Measurements from ENCODE around the gene MAP2K1. TPM values are rescaled to one million over a fixed set of nuclear protein-coding genes. Genes with fewer than 3 reads are reported as not detected.

The MAP2K1 gene
- total and polyA plus RNA-seq, 3 experiments from 2014 or later = 45.3 to 72.2 (median 69.2) TPM

DNA sequence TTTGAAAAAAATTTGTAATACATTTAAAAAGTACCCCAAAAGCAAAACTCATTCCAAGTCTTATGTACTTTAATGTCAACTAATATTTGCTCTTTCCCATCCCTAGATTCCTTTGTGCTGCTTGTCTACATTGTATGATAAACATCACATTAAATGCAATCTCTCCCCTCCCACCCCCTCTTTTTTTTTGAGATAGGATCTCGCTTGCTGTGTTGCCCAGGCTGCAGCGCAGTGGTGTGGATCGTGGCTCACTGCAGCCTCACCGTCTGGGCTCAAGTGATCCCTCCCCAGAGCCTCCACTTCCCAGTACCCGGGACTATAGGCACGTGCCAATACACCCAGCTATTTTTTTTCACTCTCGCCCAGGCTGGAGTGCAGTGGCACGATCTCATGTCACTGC lies 12.6 kb downstream of the MAP2K1 start:
- POLR2A ChIA-PET = interaction anchor here (0.5 kb wide), 1 partner anchor 43 kb away, joined by 3 read pairs; the partner anchor contains the start of gene TIPIN
- no peak overlapping the region for H3K4me3 Mint-ChIP-seq

DNA sequence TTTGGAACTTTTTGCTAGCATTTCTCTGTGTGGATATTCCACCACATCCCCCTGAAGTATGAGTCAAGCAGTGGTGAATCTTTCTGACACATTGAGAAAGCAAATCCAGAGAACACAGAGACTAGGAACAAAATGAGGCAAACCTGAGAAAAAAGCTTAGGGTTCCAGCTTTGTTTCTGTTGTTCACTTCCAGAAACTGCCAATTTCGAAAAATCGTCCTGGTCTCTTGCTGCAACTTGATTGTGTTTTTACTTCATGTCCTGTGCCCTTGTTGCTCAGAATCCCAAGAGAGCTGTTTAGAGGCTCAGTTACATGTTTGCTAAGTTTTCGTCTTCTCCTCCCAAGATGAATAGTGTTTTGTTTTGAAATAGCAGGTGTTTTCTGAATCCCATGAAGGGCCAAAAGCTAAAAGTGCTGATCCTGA lies 13.7 kb downstream of the MAP2K1 start:
- H3K27ac Mint-ChIP-seq = peak overlapping the region in 2 of 8 donors; percentile 13 to 45
- H3K27me3 Mint-ChIP-seq = no peaks in the 10 kb centered on the region
- Histone ChIP-seq H3K4me3 (ENCODE audit: low read length) (no peak overlapping the region), H3K27ac (ENCODE audit: low read depth, low read length) (no peak overlapping the region), H3K4me1 (ENCODE audit: insufficient read depth, low read length) (peaks cover 60% of the 10 kb centered on the region), H3K27me3 (ENCODE audit: insufficient read depth, low read length, poor library complexity, severe bottlenecking) (no peaks in the 10 kb centered on the region), H3K36me3 (ENCODE audit: insufficient read depth, low read length) (no peaks in the 10 kb centered on the region), H3K9me3 (ENCODE audit: low read length) (no peaks in the 10 kb centered on the region)
- CTCF ChIA-PET = interaction anchor here (0.6 to 1.2 kb wide), 2 partner anchors 14 to 98 kb away, joined by 3 to 4 read pairs; partner anchors contain the start of gene MAP2K1
- no peaks in the 10 kb centered on the region for H3K9me3 Mint-ChIP-seq
- DNase-seq = no peak
- H3K4me1 Mint-ChIP-seq = peaks cover 53 to 77% (median 65%) of the 10 kb centered on the region in 3 donors
- peaks cover 0 to 32% (median 3%) of the 10 kb centered on the region in 3 donors for H3K36me3 Mint-ChIP-seq
- no peak overlapping the region for H3K4me3 Mint-ChIP-seq
- POLR2A ChIA-PET = no interaction called here

More for the DNA sequence above, 12.6 kb downstream of the MAP2K1 start:
- Histone ChIP-seq H3K4me1 (ENCODE audit: insufficient read depth, low read length) (peaks cover 60% of the 10 kb centered on the region), H3K36me3 (ENCODE audit: insufficient read depth, low read length) (no peaks in the 10 kb centered on the region), H3K4me3 (ENCODE audit: low read length) (no peak overlapping the region), H3K27ac (ENCODE audit: low read depth, low read length) (no peak overlapping the region), H3K9me3 (ENCODE audit: low read length) (no peaks in the 10 kb centered on the region), H3K27me3 (ENCODE audit: insufficient read depth, low read length, poor library complexity, severe bottlenecking) (no peaks in the 10 kb centered on the region)
- peaks cover 55 to 80% (median 69%) of the 10 kb centered on the region in 3 donors for H3K4me1 Mint-ChIP-seq
- no peak for DNase-seq
- no peaks in the 10 kb centered on the region for H3K9me3 Mint-ChIP-seq
- H3K27me3 Mint-ChIP-seq = no peaks in the 10 kb centered on the region
- CTCF ChIA-PET = no interaction called here
- H3K27ac Mint-ChIP-seq = peak overlapping the region in 3 of 8 donors; percentile 43 to 64 (median 56)
- H3K36me3 Mint-ChIP-seq = peaks cover 0 to 32% (median 2%) of the 10 kb centered on the region in 3 donors

DNA sequence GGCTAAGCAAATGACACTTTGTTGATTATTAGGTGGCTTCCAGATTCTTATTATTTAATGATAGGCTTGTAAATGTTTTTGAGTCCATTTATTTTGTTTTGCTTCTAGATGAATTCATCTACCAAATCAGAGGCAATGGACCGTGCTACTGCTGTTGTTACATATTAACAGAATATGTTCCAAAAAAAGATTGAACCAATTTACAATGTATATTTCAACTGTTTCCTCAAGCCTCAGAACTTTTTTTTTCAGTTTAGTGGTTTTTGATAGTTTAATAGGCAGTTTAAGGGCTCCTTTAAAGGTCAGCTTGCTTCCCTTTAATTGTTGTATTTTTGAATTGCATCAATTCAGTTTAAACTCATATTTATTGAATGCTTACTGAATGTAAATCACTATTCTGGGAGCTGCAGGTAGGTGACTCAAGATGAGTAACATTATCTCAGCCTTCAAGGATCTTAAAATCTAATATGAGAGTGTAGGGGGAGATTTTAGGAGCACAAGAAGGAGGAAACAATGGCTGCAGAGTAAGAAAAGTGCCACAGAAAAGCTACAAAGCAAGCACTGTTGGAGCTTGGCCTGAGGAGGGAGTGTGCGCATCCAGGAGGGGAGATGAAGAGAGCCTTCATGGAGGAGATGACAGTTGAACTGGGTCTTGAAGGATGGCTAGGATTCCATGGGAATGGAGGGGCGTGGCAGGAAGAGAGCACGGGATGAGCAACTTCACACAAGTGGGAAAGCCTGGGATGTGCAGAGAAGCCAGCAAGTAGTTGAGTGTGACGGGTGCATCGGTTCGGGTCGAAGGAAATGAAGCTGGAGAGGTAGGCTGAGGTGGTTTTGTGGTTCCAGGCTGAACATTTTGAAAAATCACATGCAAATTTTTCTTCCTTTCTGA lies 14.7 kb downstream of the MAP2K1 start:
- peaks cover 57 to 80% (median 66%) of the 10 kb centered on the region in 3 donors for H3K4me1 Mint-ChIP-seq
- ChIA-PET CTCF (interaction anchor here (0.6 to 1.2 kb wide), 3 partner anchors 12 to 97 kb away, joined by 3 to 4 read pairs (median 3); partner anchors contain the start of gene MAP2K1), POLR2A (no interaction called here)
- H3K36me3 ChIP-seq (ENCODE audit: insufficient read depth, low read length) = no peaks in the 10 kb centered on the region
- no peaks in the 10 kb centered on the region for H3K27me3 Mint-ChIP-seq
- H3K4me3 Mint-ChIP-seq = peak overlapping the region in 6 of 7 donors; percentile 41 to 81 (median 76)
- H3K9me3 ChIP-seq (ENCODE audit: low read length) = no peaks in the 10 kb centered on the region
- peak overlapping the region in 6 of 8 donors; percentile 2 to 94 (median 72) for H3K27ac Mint-ChIP-seq
- H3K27ac ChIP-seq (ENCODE audit: low read depth, low read length) = no peak overlapping the region
- no peaks in the 10 kb centered on the region for H3K9me3 Mint-ChIP-seq
- peak in 1 of 5 donors; percentile 23 for DNase-seq
- no peaks in the 10 kb centered on the region for H3K27me3 ChIP-seq (ENCODE audit: insufficient read depth, low read length, poor library complexity, severe bottlenecking)
- H3K4me3 ChIP-seq (ENCODE audit: low read length) = peak overlapping the region; percentile 26
- H3K36me3 Mint-ChIP-seq = peaks cover 0 to 30% (median 4%) of the 10 kb centered on the region in 3 donors
- peaks cover 60% of the 10 kb centered on the region for H3K4me1 ChIP-seq (ENCODE audit: insufficient read depth, low read length)

DNA sequence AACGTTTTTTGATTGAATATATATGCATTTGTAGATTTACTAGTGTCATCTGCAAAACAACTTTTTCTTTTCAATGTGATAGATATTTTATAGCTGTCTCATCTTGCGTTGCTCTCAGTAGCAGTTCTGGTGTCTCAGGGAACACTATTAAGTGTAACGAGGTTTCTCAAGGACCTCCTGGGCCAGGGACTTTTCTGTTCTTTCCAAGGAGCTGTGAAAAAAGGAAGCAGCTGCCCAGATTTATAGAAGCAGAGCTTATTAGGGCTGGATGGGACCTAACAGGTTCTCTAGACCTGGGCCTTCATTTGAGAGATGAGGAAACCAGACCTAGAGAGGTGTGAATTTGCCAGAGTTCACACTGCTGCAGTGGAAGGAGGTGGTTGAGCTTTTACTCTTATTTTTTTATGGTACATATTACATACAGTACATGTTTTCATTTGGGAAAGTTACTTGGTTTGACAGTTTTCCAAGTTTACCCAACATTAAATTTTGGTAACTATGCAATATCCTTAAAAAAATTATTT lies 16.1 kb downstream of the MAP2K1 start:
- POLR2A ChIA-PET = no interaction called here
- CTCF ChIA-PET = interaction anchor here (1.5 to 2.1 kb wide), 2 partner anchors 12 to 17 kb away, joined by 3 to 6 read pairs; no protein-coding TSS in a partner anchor
- peaks cover 66% of the 10 kb centered on the region for H3K4me1 ChIP-seq (ENCODE audit: insufficient read depth, low read length)
- H3K4me1 Mint-ChIP-seq = peaks cover 61 to 88% (median 72%) of the 10 kb centered on the region in 3 donors
- no peak for DNase-seq
- H3K27ac ChIP-seq (ENCODE audit: low read depth, low read length) = no peak overlapping the region
- H3K27ac Mint-ChIP-seq = peak overlapping the region in 4 of 8 donors; percentile 8 to 70 (median 45)
- no peak overlapping the region for H3K4me3 ChIP-seq (ENCODE audit: low read length)
- no peaks in the 10 kb centered on the region for H3K27me3 Mint-ChIP-seq
- no peaks in the 10 kb centered on the region for H3K27me3 ChIP-seq (ENCODE audit: insufficient read depth, low read length, poor library complexity, severe bottlenecking)
- peak overlapping the region in 5 of 7 donors; percentile 10 to 44 (median 23) for H3K4me3 Mint-ChIP-seq
- H3K9me3 Mint-ChIP-seq = no peaks in the 10 kb centered on the region
- H3K9me3 ChIP-seq (ENCODE audit: low read length) = no peaks in the 10 kb centered on the region
- no peaks in the 10 kb centered on the region for H3K36me3 ChIP-seq (ENCODE audit: insufficient read depth, low read length)
- peaks cover 0 to 23% (median 6%) of the 10 kb centered on the region in 3 donors for H3K36me3 Mint-ChIP-seq

DNA sequence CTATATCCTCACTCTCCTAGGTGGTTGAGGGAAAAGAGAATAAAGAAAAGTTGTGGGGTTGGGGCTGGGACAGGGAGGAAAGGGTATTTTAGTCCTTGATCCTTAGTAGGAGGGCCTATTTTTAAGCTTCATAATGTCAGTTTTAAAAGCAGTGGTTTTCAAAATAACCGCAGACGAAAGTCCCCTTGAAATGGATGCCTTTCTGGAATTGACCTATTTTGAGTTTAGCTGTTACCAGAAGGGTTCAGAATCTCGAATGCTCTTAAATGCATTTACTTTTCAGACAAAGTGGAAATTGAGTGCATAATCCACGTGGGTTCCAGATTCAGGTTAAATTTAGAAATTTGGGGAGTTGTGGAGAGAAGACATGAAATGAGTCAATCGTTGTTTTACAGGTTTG lies 16.6 kb downstream of the MAP2K1 start:
- Mint-ChIP-seq H3K9me3 (no peaks in the 10 kb centered on the region), H3K27ac (peak overlapping the region in 3 of 8 donors; percentile 33 to 46 (median 44)), H3K4me1 (peaks cover 66 to 88% (median 73%) of the 10 kb centered on the region in 3 donors), H3K27me3 (no peaks in the 10 kb centered on the region), H3K36me3 (peaks cover 0 to 19% (median 6%) of the 10 kb centered on the region in 3 donors), H3K4me3 (peak overlapping the region in 1 of 7 donors; percentile 32)
- Histone ChIP-seq H3K9me3 (ENCODE audit: low read length) (no peaks in the 10 kb centered on the region), H3K27ac (ENCODE audit: low read depth, low read length) (no peak overlapping the region), H3K27me3 (ENCODE audit: insufficient read depth, low read length, poor library complexity, severe bottlenecking) (no peaks in the 10 kb centered on the region), H3K4me3 (ENCODE audit: low read length) (no peak overlapping the region), H3K4me1 (ENCODE audit: insufficient read depth, low read length) (peaks cover 71% of the 10 kb centered on the region), H3K36me3 (ENCODE audit: insufficient read depth, low read length) (no peaks in the 10 kb centered on the region)
- no peak for DNase-seq
- ChIA-PET POLR2A (no interaction called here), CTCF (interaction anchor here (1.5 to 2.1 kb wide), 2 partner anchors 12 to 17 kb away, joined by 3 to 6 read pairs; no protein-coding TSS in a partner anchor)

DNA sequence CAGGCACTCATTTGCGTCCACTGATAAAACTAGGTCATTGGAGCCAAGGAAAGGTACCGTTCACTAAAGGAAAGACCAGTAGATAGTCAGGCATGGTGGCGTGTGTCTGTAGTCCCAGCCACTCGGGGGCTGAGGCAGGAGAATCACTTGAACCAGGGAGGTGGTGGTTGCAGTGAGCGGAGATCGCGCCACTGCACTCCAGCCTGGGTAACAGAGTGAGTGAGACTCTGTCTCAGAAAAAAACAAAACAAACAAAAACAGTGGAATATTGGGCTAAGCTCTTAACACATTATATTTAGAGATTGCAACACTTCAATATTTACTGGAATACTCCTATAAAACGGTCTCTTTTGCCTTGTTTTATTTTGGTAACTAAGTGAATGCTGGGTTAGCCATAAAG lies 17.4 kb downstream of the MAP2K1 start:
- ChIA-PET CTCF (interaction anchor here (1.5 to 2.1 kb wide), 2 partner anchors 13 to 18 kb away, joined by 3 to 6 read pairs; no protein-coding TSS in a partner anchor), POLR2A (interaction anchor here (0.6 kb wide), 1 partner anchor 13 kb away, joined by 4 read pairs; no protein-coding TSS in a partner anchor)
- peaks cover 0 to 18% (median 8%) of the 10 kb centered on the region in 3 donors for H3K36me3 Mint-ChIP-seq
- H3K27me3 Mint-ChIP-seq = no peaks in the 10 kb centered on the region
- peak overlapping the region in 1 of 8 donors; percentile 16 for H3K27ac Mint-ChIP-seq
- DNase-seq = no peak
- H3K4me3 Mint-ChIP-seq = no peak overlapping the region
- H3K27ac ChIP-seq (ENCODE audit: low read depth, low read length) = no peak overlapping the region
- H3K4me3 ChIP-seq (ENCODE audit: low read length) = no peak overlapping the region
- peaks cover 74 to 91% (median 81%) of the 10 kb centered on the region in 3 donors for H3K4me1 Mint-ChIP-seq
- no peaks in the 10 kb centered on the region for H3K9me3 Mint-ChIP-seq
- no peaks in the 10 kb centered on the region for H3K9me3 ChIP-seq (ENCODE audit: low read length)
- peaks cover 78% of the 10 kb centered on the region for H3K4me1 ChIP-seq (ENCODE audit: insufficient read depth, low read length)
- no peaks in the 10 kb centered on the region for H3K27me3 ChIP-seq (ENCODE audit: insufficient read depth, low read length, poor library complexity, severe bottlenecking)
- no peaks in the 10 kb centered on the region for H3K36me3 ChIP-seq (ENCODE audit: insufficient read depth, low read length)

DNA sequence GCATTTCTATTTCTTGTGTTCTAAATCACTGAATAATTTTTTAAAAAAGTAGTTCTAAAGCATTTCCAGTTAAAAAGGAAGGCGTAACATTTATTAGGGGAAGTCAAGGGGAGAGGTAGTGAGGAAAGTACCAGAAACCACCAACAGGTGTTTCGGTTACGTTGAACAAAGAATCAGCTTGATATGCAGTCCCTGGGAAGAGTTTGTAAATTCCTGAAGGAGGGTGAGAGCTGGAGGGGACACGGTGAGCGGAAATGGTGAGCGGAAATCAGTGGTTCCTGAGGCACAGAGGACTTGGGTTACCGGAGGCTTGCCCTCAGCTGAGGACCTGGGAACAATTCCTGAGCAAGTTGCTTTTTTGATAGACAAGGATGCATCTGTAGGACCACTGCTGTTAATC lies 17.8 kb downstream of the MAP2K1 start:
- peaks cover 78 to 91% (median 85%) of the 10 kb centered on the region in 3 donors for H3K4me1 Mint-ChIP-seq
- H3K4me3 Mint-ChIP-seq = peak overlapping the region in 2 of 7 donors; percentile 42 to 60
- Histone ChIP-seq H3K27ac (ENCODE audit: low read depth, low read length) (no peak overlapping the region), H3K36me3 (ENCODE audit: insufficient read depth, low read length) (no peaks in the 10 kb centered on the region), H3K9me3 (ENCODE audit: low read length) (no peaks in the 10 kb centered on the region), H3K4me3 (ENCODE audit: low read length) (no peak overlapping the region), H3K4me1 (ENCODE audit: insufficient read depth, low read length) (peaks cover 82% of the 10 kb centered on the region), H3K27me3 (ENCODE audit: insufficient read depth, low read length, poor library complexity, severe bottlenecking) (no peaks in the 10 kb centered on the region)
- ChIA-PET CTCF (interaction anchor here (0.8 to 2.1 kb wide), 2 partner anchors 19 to 67 kb away, joined by 3 to 6 read pairs; no protein-coding TSS in a partner anchor), POLR2A (interaction anchor here (0.6 kb wide), 1 partner anchor 14 kb away, joined by 4 read pairs; no protein-coding TSS in a partner anchor)
- no peak for DNase-seq
- peak overlapping the region in 4 of 8 donors; percentile 25 to 75 (median 43) for H3K27ac Mint-ChIP-seq
- no peaks in the 10 kb centered on the region for H3K9me3 Mint-ChIP-seq
- peaks cover 0 to 15% (median 8%) of the 10 kb centered on the region in 3 donors for H3K36me3 Mint-ChIP-seq
- H3K27me3 Mint-ChIP-seq = no peaks in the 10 kb centered on the region
